ENCODE data around the gene ZNF467. TPM values are rescaled to one million over a fixed set of nuclear protein-coding genes. Genes with fewer than 3 reads are reported as not detected.

ZNF467 gene
- total RNA-seq, 2 experiments from 2014 or later: 0.25 to 0.33 TPM

GRCh38 chr7:149787428-149788299 lies 14.3 kb upstream of the ZNF467 start:
- H3K4me3 Mint-ChIP-seq: no peak overlapping the region
- CTCF ChIA-PET: interaction anchor here (0.6 kb wide), 1 partner anchor 37 kb away, joined by 3 read pairs; no protein-coding TSS in a partner anchor
- POLR2A ChIA-PET: no interaction called here
- no peaks in the 10 kb centered on the region for H3K9me3 Mint-ChIP-seq
- H3K27me3 Mint-ChIP-seq: peaks cover 4% of the 10 kb centered on the region
- DNase-seq: no peak
- no peaks in the 10 kb centered on the region for H3K36me3 Mint-ChIP-seq (ENCODE audit: low read depth)
- H3K4me1 Mint-ChIP-seq: no peaks in the 10 kb centered on the region
- no peak overlapping the region for H3K27ac Mint-ChIP-seq

DNA sequence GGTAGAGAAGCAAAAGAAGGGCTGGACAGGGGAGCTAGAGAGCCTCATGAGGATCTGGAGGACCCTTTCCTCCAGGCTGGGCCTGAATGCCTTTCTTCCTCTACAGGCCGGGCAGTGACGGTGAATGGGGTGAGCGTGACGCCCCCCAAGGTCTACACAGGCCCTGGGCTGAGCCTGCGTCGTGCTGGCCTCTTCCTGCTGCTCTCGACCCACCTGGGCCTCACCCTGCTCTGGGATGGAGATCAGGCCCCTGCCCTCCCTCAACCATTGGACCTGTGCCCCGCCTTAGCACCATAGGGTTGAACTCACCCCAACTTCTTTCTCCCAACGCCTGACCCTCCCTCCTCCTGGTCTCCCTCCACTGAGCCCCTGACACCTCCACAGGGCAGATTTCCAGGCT lies 12.6 kb upstream of the ZNF467 start:
- ChIA-PET CTCF (no interaction called here), POLR2A (no interaction called here)
- Mint-ChIP-seq H3K27ac (no peak overlapping the region), H3K4me1 (no peaks in the 10 kb centered on the region), H3K27me3 (peaks cover 4% of the 10 kb centered on the region), H3K9me3 (no peaks in the 10 kb centered on the region), H3K4me3 (no peak overlapping the region), H3K36me3 (ENCODE audit: low read depth) (no peaks in the 10 kb centered on the region)
- DNase-seq: no peak

GRCh38 chr7:149785402-149785801 lies 12.0 kb upstream of the ZNF467 start:
- no peak overlapping the region for H3K4me3 Mint-ChIP-seq
- no peak for DNase-seq
- ChIA-PET CTCF (no interaction called here), POLR2A (no interaction called here)
- peaks cover 4% of the 10 kb centered on the region for H3K27me3 Mint-ChIP-seq
- no peaks in the 10 kb centered on the region for H3K9me3 Mint-ChIP-seq
- H3K4me1 Mint-ChIP-seq: no peaks in the 10 kb centered on the region
- H3K27ac Mint-ChIP-seq: no peak overlapping the region
- H3K36me3 Mint-ChIP-seq (ENCODE audit: low read depth): no peaks in the 10 kb centered on the region

GRCh38 chr7:149784251-149784608 lies 10.8 kb upstream of the ZNF467 start:
- POLR2A ChIA-PET: no interaction called here
- no peaks in the 10 kb centered on the region for H3K4me1 Mint-ChIP-seq
- DNase-seq: no peak
- H3K27ac Mint-ChIP-seq: no peak overlapping the region
- H3K9me3 Mint-ChIP-seq: no peaks in the 10 kb centered on the region
- CTCF ChIA-PET: no interaction called here
- H3K36me3 Mint-ChIP-seq (ENCODE audit: low read depth): no peaks in the 10 kb centered on the region
- no peak overlapping the region for H3K4me3 Mint-ChIP-seq
- H3K27me3 Mint-ChIP-seq: no peaks in the 10 kb centered on the region

DNA sequence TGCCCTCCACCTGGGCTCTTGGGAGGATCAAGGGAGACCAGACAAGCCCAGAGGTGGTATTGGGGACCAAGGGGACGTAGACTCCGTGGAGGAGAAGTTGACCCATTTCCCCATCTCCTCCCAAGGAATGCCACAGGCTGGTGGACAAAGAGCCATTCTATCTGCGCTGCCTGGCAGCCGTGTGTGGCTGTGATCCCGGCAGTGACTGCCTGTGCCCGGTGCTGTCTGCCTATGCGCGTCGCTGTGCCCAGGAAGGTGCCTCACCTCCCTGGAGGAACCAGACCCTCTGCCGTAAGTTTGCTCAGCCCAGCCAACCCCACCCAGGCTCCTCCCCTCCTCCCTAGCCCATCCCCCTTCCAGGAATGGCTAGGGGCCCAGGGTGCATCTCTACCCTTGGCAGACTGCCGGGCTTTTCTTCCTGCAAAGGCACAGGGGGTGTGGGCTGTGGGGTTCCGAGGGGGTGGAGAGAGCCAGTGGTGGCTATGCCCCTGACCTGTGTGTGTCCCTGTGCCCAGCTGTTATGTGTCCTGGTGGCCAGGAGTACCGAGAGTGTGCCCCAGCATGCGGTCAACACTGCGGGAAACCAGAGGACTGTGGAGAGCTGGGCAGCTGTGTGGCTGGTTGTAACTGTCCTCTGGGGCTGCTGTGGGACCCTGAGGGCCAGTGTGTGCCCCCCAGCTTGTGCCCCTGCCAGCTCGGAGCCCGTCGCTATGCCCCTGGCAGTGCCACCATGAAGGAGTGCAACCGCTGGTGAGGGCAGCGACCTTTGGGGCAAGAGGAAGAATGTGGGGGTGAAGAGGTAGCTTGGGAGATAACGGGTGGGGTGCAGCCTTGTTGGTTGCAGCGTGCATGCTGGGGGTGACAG lies 10.2 kb upstream of the ZNF467 start:
- Mint-ChIP-seq H3K4me1 (no peaks in the 10 kb centered on the region), H3K27ac (no peak overlapping the region), H3K4me3 (no peak overlapping the region), H3K27me3 (no peaks in the 10 kb centered on the region), H3K36me3 (ENCODE audit: low read depth) (no peaks in the 10 kb centered on the region), H3K9me3 (no peaks in the 10 kb centered on the region)
- DNase-seq: no peak
- POLR2A ChIA-PET: no interaction called here
- CTCF ChIA-PET: no interaction called here

DNA sequence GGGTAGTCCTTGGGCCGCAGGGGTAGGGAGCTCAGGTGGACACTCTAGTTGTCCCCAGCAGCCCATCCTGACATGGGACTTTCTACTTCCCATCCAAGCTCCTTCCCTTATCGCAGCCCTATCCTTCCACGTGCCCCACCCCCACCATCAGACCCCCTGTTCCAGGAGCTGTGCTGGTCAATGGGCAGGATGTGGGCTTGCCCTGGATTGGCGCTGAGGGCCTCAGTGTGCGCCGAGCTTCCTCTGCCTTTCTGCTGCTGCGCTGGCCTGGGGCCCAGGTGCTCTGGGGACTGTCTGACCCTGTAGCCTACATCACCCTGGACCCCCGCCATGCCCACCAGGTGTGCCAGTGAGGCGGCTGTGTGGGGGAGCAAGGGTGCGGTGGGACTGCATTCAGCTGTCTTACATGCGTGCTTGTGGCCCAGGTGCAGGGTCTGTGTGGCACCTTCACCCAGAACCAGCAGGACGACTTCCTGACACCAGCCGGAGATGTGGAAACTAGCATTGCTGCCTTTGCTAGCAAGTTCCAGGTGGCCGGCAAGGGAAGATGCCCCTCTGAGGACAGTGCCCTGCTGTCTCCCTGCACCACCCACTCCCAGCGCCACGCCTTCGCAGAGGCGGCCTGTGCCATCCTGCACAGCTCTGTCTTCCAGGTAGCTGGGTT lies 9.4 kb upstream of the ZNF467 start:
- H3K9me3 Mint-ChIP-seq: no peaks in the 10 kb centered on the region
- H3K4me1 Mint-ChIP-seq: no peaks in the 10 kb centered on the region
- H3K36me3 Mint-ChIP-seq (ENCODE audit: low read depth): no peaks in the 10 kb centered on the region
- no peak overlapping the region for H3K4me3 Mint-ChIP-seq
- ChIA-PET POLR2A (no interaction called here), CTCF (no interaction called here)
- no peaks in the 10 kb centered on the region for H3K27me3 Mint-ChIP-seq
- no peak overlapping the region for H3K27ac Mint-ChIP-seq
- DNase-seq: no peak

DNA sequence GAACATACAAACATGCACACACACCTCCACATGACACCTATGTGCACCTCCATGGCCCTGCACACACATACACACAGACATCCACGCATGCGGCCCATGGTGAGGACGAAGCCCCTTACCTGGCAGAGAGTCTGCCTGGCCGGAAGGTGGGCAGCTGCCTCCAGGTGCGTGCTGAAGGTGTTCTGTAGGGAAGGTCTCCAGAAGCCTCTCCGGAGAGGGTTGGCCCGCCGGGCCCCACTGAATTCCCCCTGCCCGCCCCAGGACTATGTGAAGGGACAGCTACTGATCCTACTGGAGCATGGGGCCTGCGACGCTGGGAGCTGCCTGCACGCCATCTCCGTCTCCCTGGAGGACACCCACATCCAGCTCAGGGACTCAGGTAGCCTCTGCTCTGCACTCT lies 8.5 kb upstream of the ZNF467 start:
- CTCF ChIA-PET: no interaction called here
- H3K27ac Mint-ChIP-seq: no peak overlapping the region
- no peak for DNase-seq
- H3K9me3 Mint-ChIP-seq: no peaks in the 10 kb centered on the region
- H3K27me3 Mint-ChIP-seq: no peaks in the 10 kb centered on the region
- POLR2A ChIA-PET: no interaction called here
- H3K36me3 Mint-ChIP-seq (ENCODE audit: low read depth): no peaks in the 10 kb centered on the region
- no peak overlapping the region for H3K4me3 Mint-ChIP-seq
- H3K4me1 Mint-ChIP-seq: no peaks in the 10 kb centered on the region

DNA sequence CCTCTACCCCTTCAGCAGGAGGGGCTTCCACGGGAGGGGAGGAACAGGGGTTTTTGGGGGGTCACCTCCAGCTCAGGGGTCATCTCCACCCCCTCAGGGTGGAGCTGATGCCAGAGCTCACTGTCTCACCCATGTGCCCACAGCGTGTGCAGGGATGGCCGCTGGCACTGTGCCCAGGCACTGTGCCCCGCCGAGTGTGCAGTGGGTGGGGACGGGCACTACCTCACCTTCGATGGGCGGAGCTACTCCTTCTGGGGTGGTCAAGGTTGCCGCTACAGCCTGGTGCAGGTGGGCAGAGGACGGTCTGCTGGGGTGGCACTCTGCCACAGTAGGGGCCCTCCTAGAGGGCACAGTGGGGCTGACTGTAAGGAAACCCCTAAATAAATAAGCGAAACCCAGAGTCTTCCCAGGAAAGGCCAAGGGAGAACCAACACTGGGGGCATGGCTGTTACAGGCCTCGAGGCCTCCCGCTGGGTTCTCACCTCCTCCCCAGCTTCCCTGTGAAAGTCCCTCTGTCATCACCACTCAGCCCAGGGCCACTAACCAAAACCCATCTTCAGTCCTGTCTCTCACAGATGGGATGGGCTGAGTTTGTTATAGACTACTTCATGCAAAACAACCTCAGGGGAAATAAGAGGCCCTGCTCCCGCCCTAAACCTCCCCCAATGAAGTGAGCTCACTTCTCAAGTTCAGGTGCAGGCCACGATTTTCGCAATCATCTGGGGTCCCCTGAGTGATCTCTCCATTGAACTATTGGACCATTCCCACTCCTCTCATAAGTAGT lies 7.4 kb upstream of the ZNF467 start:
- H3K4me1 Mint-ChIP-seq: no peaks in the 10 kb centered on the region
- DNase-seq: no peak
- no peaks in the 10 kb centered on the region for H3K9me3 Mint-ChIP-seq
- no peaks in the 10 kb centered on the region for H3K27me3 Mint-ChIP-seq
- no peaks in the 10 kb centered on the region for H3K36me3 Mint-ChIP-seq (ENCODE audit: low read depth)
- POLR2A ChIA-PET: no interaction called here
- CTCF ChIA-PET: no interaction called here
- H3K27ac Mint-ChIP-seq: no peak overlapping the region
- H3K4me3 Mint-ChIP-seq: no peak overlapping the region

DNA sequence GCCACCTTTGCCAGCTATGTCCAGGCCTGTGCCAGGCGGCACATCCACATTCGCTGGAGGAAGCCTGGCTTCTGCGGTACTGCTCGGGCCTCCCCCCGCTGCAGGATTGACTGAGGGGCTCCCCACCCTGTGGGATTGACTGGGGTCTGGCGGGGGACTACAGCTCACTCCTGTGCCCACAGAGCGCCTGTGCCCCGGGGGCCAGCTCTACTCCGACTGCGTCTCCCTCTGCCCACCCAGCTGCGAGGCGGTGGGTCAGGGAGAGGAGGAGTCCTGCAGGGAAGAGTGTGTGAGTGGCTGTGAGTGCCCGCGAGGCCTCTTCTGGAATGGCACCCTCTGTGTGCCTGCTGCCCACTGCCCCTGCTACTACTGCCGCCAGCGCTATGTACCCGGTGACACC lies 6.7 kb upstream of the ZNF467 start:
- no peak for DNase-seq
- Mint-ChIP-seq H3K4me3 (no peak overlapping the region), H3K36me3 (ENCODE audit: low read depth) (no peaks in the 10 kb centered on the region), H3K27ac (no peak overlapping the region), H3K27me3 (peaks cover 2% of the 10 kb centered on the region), H3K9me3 (no peaks in the 10 kb centered on the region), H3K4me1 (no peaks in the 10 kb centered on the region)
- ChIA-PET CTCF (no interaction called here), POLR2A (no interaction called here)

GRCh38 chr7:149779502-149779805 lies 6.1 kb upstream of the ZNF467 start:
- H3K36me3 Mint-ChIP-seq (ENCODE audit: low read depth): no peaks in the 10 kb centered on the region
- ChIA-PET POLR2A (no interaction called here), CTCF (no interaction called here)
- no peaks in the 10 kb centered on the region for H3K4me1 Mint-ChIP-seq
- no peak overlapping the region for H3K4me3 Mint-ChIP-seq
- peaks cover 6% of the 10 kb centered on the region for H3K27me3 Mint-ChIP-seq
- no peaks in the 10 kb centered on the region for H3K9me3 Mint-ChIP-seq
- DNase-seq: no peak
- H3K27ac Mint-ChIP-seq: no peak overlapping the region

GRCh38 chr7:149778696-149779501 lies 5.5 kb upstream of the ZNF467 start:
- no peaks in the 10 kb centered on the region for H3K9me3 Mint-ChIP-seq
- DNase-seq: no peak
- H3K27ac Mint-ChIP-seq: no peak overlapping the region
- peaks cover 2% of the 10 kb centered on the region for H3K4me1 Mint-ChIP-seq
- peaks cover 11% of the 10 kb centered on the region for H3K27me3 Mint-ChIP-seq
- CTCF ChIA-PET: interaction anchor here (0.7 to 1.2 kb wide), 2 partner anchors 11 to 37 kb away, joined by 3 to 5 read pairs; no protein-coding TSS in a partner anchor
- H3K4me3 Mint-ChIP-seq: no peak overlapping the region
- H3K36me3 Mint-ChIP-seq (ENCODE audit: low read depth): no peaks in the 10 kb centered on the region
- POLR2A ChIA-PET: no interaction called here

- CTCF ChIA-PET: interaction anchor here (0.7 to 1.2 kb wide), 2 partner anchors 11 to 36 kb away, joined by 3 to 5 read pairs; no protein-coding TSS in a partner anchor
- no peak overlapping the region for H3K27ac Mint-ChIP-seq
Observed at GRCh38 chr7:149778327-149778637, 4.9 kb upstream of the ZNF467 start.

More at GRCh38 chr7:149778327-149778637, 4.9 kb upstream of the ZNF467 start:
- Mint-ChIP-seq H3K36me3 (ENCODE audit: low read depth) (no peaks in the 10 kb centered on the region), H3K4me1 (peaks cover 2% of the 10 kb centered on the region), H3K27me3 (peaks cover 12% of the 10 kb centered on the region), H3K4me3 (no peak overlapping the region), H3K9me3 (no peaks in the 10 kb centered on the region)
- no peak for DNase-seq
- POLR2A ChIA-PET: no interaction called here

Data from activated CD4-positive, alpha-beta memory T cell treated with anti-CD3 and anti-CD28 coated beads, Interleukin-2, amount 10 ng/mL, durations not matched to agents 7 days and 5 days (primary cell).